Measurements from ENCODE around the gene FAM241A. TPM values are rescaled to one million over a fixed set of nuclear protein-coding genes. Genes with fewer than 3 reads are reported as not detected.
A peak's percentile ranks its signal among the peaks of the same experiment; 100 is the strongest.

FAM241A gene
- total RNA-seq, 2 donors from 2014 or later = 2.0 to 2.6 TPM

DNA sequence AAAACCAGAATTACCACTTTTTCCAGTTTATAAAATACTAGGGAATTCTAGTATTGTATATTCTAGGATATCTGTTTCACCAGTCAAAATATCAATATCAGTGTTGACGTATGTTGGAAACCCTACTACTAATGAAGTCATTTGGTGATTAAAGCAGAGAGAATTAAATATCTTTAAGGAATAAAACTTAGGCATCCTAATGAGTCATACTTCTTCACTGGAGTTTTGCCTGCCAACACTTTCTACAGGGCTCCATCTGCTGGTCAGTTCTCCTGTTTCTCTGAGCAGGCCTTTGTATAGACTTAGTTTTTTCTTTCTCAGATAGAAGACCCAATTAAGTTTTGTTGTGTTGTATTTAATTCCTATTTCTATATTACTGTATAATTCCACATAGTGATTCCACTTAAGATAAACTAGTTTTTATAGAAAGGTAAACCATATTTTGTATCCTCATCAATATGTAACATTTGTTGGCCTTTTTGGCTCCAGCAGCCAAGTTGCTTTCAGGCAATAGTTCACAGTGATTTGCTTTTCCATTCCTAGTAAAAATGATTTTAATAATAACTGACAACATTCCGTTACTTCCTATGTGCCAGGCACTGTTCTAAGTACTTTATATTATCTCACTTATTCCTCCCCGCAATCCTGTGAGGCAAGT, 89.8 kb downstream of the FAM241A start:
- peaks cover 17% of the 10 kb centered on the region for H3K4me1 ChIP-seq
- DNase-seq (peak; percentile 71 to 83 (median 76)), ATAC-seq (no peak)
- H3K36me3 ChIP-seq (replicated peaks in 1 of 2; ENCODE audit: insufficient read depth in 1 of 2, low read depth in 2 of 2) = no peaks in the 10 kb centered on the region
- H3K9me3 ChIP-seq = no peaks in the 10 kb centered on the region
- no peaks in the 10 kb centered on the region for H3K27me3 ChIP-seq
- no peak overlapping the region for H3K4me3 ChIP-seq
- intact Hi-C loops (cut with DNase I) = loop anchor here (5.0 kb wide), 1 partner anchor 133 kb away; no protein-coding TSS in a partner anchor
- H3K27ac ChIP-seq = no peak overlapping the region
- WGBS, 2 donors = 38 to 40% methylated on average over 3 of the region's 3 CpGs
- no peak for TF ChIP-seq POLR2A (IDR thresholded peaks at IDR 0.05)
- TF ChIP-seq, protein P1, sequence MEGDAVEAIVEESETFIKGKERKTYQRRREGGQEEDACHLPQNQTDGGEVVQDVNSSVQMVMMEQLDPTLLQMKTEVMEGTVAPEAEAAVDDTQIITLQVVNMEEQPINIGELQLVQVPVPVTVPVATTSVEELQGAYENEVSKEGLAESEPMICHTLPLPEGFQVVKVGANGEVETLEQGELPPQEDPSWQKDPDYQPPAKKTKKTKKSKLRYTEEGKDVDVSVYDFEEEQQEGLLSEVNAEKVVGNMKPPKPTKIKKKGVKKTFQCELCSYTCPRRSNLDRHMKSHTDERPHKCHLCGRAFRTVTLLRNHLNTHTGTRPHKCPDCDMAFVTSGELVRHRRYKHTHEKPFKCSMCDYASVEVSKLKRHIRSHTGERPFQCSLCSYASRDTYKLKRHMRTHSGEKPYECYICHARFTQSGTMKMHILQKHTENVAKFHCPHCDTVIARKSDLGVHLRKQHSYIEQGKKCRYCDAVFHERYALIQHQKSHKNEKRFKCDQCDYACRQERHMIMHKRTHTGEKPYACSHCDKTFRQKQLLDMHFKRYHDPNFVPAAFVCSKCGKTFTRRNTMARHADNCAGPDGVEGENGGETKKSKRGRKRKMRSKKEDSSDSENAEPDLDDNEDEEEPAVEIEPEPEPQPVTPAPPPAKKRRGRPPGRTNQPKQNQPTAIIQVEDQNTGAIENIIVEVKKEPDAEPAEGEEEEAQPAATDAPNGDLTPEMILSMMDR (IDR thresholded peaks at IDR 0.05) = peak; percentile 48 to 84 (median 73)

DNA sequence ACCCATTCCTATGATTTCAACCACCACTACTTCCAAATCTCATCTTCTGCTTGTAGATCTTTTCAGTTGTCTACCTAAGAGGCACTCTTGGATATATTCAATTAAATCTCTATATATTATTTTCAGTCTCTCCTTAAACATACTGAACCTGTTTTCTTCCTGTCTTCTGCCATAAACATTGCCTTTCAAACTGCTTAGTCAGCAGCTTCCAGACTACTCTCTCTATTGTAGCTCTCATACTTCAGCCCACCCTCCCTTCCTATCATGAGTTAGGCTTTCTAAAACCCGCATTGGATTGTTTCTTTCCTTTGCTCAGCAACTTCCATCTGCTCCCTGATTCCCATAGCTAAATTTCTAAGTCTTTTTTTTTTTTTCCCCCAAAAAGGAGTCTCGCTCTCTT, 90.8 kb downstream of the FAM241A start:
- H3K9me3 ChIP-seq = no peaks in the 10 kb centered on the region
- no peak overlapping the region for H3K27ac ChIP-seq
- no peaks in the 10 kb centered on the region for H3K27me3 ChIP-seq
- 94 to 100% methylated on average over 2 of the region's 2 CpGs for WGBS, 2 donors
- DNase-seq = no peak
- ATAC-seq = no peak
- no peak for TF ChIP-seq POLR2A (IDR thresholded peaks at IDR 0.05)
- TF ChIP-seq, protein P1 (IDR thresholded peaks at IDR 0.05) = no peak
- H3K4me1 ChIP-seq = peaks cover 11% of the 10 kb centered on the region
- intact Hi-C loops (cut with DNase I) = loop anchor here (5.0 kb wide), 1 partner anchor 134 kb away; no protein-coding TSS in a partner anchor
- H3K4me3 ChIP-seq = no peak overlapping the region
- H3K36me3 ChIP-seq (replicated peaks in 1 of 2; ENCODE audit: insufficient read depth in 1 of 2, low read depth in 2 of 2) = no peaks in the 10 kb centered on the region

DNA sequence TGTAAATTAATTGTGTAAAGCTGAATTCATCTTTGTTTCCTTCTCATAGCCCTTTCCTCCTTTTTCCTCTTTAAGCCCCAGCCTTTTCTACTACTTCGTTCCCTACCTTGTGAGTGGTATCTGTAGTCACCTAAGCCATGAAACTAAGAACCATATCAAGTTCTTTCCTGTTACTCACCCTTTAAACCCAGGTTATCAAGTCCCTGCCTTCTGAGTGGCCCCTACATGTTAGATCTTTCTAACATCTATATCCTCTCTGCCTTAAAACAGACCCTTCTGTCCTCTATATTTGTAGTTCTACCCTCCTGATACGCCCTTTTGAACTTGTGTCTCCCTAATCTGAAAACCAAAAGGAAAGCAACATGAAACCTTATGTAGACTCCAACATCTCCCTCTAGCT, 93.6 kb downstream of the FAM241A start:
- WGBS, 2 donors = 84 to 91% methylated on average over 2 of the region's 2 CpGs
- Histone ChIP-seq H3K4me3 (no peak overlapping the region), H3K27ac (no peak overlapping the region), H3K9me3 (no peaks in the 10 kb centered on the region), H3K4me1 (peaks cover 3% of the 10 kb centered on the region), H3K27me3 (no peaks in the 10 kb centered on the region), H3K36me3 (replicated peaks in 1 of 2; ENCODE audit: insufficient read depth in 1 of 2, low read depth in 2 of 2) (no peaks in the 10 kb centered on the region)
- TF ChIP-seq POLR2A (IDR thresholded peaks at IDR 0.05) = no peak
- TF ChIP-seq, protein P1 (IDR thresholded peaks at IDR 0.05) = no peak
- ATAC-seq = no peak
- intact Hi-C loops (cut with DNase I) = loop anchor here (5.0 kb wide), 1 partner anchor 137 kb away; no protein-coding TSS in a partner anchor
- no peak for DNase-seq

Other genes starting within 250 kb of the FAM241A start
- 10 to 100 TPM in 1 of 2 donors, 1 to 10 TPM in 1; 9.1 to 12.5 TPM for gene AP1AR, start 86.3 kb downstream of the FAM241A start, total RNA-seq
- 10 to 100 TPM in 1 of 2 donors, 1 to 10 TPM in 1; 5.9 to 13.0 TPM for gene TIFA, start 140.4 kb downstream of the FAM241A start, total RNA-seq
- gene ALPK1, start 151.9 kb downstream of the FAM241A start, total RNA-seq = 10 to 100 TPM; 14.8 to 26.7 TPM

Data from body of pancreas (tissue), 4 donors.